ENCODE results near the gene DPYD.

Gene DPYD

DNA sequence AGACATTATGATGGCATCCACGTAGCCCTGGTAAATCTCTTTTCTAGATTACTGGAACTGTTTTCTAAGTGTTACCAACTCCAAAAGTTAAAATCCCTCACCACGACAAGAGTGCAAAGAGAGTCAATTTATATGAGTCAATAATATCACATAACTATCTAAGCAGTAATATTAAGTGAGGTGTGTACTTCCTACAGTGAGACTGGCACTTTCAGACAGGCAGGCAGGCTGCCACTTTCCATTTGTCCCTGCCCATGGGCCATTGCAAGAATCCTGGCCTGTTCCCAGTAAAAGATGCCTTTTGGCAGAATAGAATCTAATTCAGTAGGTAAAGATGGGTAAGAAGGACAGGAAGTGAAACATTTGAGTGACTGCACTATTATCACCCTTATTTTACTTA, 843.6 kb downstream of the DPYD start:
- no peak for DNase-seq (ENCODE audit: low spot score in 2 of 2)
- Mint-ChIP-seq H3K4me1 (no peaks in the 10 kb centered on the region), H3K27ac (no peak overlapping the region), H3K9me3 (no peaks in the 10 kb centered on the region), H3K36me3 (no peaks in the 10 kb centered on the region), H3K4me3 (no peak overlapping the region), H3K27me3 (no peaks in the 10 kb centered on the region)
- no peak for ATAC-seq (ENCODE audit: low read depth)

DNA sequence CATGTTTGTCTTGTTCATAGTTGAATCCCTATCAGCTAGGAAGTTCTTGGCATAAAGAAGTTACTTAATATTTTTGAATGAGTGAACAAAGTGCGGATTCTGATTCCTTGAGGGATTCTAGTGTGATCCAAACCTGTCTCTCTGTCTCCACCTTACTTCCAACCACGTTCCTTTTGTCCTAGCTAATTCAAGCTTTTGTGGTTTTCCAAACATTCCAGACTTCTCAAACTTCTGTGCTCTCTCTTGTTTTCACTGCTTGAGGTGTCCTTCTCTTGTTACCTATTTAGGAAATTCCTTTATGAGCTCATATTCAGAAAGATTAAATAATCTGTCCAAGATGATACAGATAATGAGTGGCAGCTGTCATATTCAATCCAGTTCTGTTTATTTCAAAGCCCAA, 846.1 kb downstream of the DPYD start:
- Mint-ChIP-seq H3K4me3 (no peak overlapping the region), H3K27me3 (no peaks in the 10 kb centered on the region), H3K36me3 (no peaks in the 10 kb centered on the region), H3K9me3 (no peaks in the 10 kb centered on the region), H3K27ac (no peak overlapping the region), H3K4me1 (no peaks in the 10 kb centered on the region)
- DNase-seq (ENCODE audit: low spot score in 2 of 2) (no peak), ATAC-seq (ENCODE audit: low read depth) (no peak)

DNA sequence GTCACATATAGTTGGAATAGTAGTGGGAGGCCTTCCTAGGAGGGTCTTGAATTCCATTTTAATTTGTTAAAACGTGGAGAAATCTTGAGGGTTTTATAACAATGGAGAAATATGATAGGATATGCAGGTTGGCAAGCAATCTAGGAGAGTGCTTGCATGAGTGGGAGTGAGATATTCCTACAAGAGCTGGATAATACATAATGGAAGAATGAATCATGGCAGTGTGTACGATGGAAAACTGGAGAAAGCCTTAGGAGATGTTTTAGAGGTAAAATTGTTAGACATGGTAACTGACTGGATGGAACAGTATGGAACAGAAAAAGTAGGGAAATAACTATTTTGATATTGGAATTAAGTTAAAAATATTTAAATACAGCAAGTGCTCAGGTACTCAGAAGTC, 846.9 kb downstream of the DPYD start:
- H3K36me3 Mint-ChIP-seq, result no peaks in the 10 kb centered on the region
- DNase-seq (ENCODE audit: low spot score in 2 of 2) (no peak), ATAC-seq (ENCODE audit: low read depth) (no peak)
- no peak overlapping the region for H3K27ac Mint-ChIP-seq
- H3K4me3 Mint-ChIP-seq, result no peak overlapping the region
- no peaks in the 10 kb centered on the region for H3K4me1 Mint-ChIP-seq
- H3K9me3 Mint-ChIP-seq, result no peaks in the 10 kb centered on the region
- H3K27me3 Mint-ChIP-seq, result no peaks in the 10 kb centered on the region

DNA sequence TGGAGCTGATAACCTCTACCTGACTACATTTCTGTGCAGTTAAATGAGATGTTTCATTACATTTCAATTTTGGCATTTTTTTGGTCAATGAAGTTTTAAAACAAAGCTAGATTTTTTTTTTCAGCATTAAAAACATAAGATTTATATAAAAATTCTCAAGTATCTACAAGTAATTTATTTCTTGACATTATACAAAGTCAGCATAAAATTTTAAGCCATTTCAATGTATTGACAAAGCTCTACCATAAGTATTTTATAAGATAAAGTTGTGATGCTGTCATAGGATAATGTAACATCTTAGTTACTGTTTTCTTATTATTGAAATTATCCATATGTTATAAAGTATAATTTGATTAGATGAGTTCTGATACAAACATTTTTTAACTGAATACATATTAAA, 847.7 kb downstream of the DPYD start:
- no peak for ATAC-seq (ENCODE audit: low read depth)
- no peaks in the 10 kb centered on the region for H3K27me3 Mint-ChIP-seq
- no peak for DNase-seq (ENCODE audit: low spot score in 2 of 2)
- H3K4me3 Mint-ChIP-seq, result no peak overlapping the region
- H3K4me1 Mint-ChIP-seq, result no peaks in the 10 kb centered on the region
- no peak overlapping the region for H3K27ac Mint-ChIP-seq
- no peaks in the 10 kb centered on the region for H3K36me3 Mint-ChIP-seq
- no peaks in the 10 kb centered on the region for H3K9me3 Mint-ChIP-seq

DNA sequence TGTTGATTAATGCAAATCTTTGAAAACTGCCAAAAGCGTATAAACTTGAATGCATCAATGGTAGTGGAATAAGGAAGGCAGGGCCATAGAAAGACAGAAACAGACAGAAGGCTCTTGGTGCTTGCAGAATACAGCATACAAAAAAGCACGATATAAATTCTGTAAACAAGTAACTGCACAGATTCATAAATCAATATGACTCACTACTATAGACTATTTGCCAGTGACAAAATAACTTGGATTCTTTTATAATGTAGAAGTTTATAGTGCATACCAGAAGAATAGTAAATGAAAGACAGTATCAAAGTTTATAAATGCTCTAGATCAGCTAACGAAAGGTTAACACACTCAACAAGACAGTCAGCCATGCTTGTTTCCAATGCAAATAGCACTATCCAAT, 849.7 kb downstream of the DPYD start:
- H3K4me1 Mint-ChIP-seq, result no peaks in the 10 kb centered on the region
- ATAC-seq (ENCODE audit: low read depth), result no peak
- no peaks in the 10 kb centered on the region for H3K27me3 Mint-ChIP-seq

DNA sequence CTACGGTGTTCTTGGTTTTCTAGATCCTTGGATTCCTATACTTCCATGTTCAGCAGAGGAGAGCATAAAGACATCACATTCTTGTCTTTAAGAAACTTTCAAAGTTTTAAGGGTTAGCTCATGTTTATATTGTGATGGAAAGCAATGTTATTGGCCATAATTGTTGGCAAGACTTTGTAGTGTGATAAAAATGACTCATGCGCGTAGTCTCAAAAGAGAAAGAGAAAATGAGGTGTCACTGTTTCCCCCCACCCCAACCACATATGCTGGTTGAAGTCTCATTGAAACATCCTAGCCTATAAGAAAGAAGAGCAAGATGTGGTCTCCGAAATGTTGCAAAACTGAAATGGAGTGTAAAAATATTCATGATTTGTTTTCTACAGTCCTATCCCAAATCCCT, 850.5 kb downstream of the DPYD start:
- H3K4me1 Mint-ChIP-seq, result no peaks in the 10 kb centered on the region
- no peaks in the 10 kb centered on the region for H3K9me3 Mint-ChIP-seq
- no peak overlapping the region for H3K4me3 Mint-ChIP-seq
- H3K27me3 Mint-ChIP-seq, result no peaks in the 10 kb centered on the region
- ATAC-seq (ENCODE audit: low read depth) (no peak), DNase-seq (ENCODE audit: low spot score in 2 of 2) (no peak)
- H3K36me3 Mint-ChIP-seq, result no peaks in the 10 kb centered on the region
- no peak overlapping the region for H3K27ac Mint-ChIP-seq

More for the DNA sequence above, 849.7 kb downstream of the DPYD start:
- Mint-ChIP-seq H3K27ac (no peak overlapping the region), H3K4me3 (no peak overlapping the region), H3K36me3 (no peaks in the 10 kb centered on the region), H3K9me3 (no peaks in the 10 kb centered on the region)
- DNase-seq (ENCODE audit: low spot score in 2 of 2), result no peak

DNA sequence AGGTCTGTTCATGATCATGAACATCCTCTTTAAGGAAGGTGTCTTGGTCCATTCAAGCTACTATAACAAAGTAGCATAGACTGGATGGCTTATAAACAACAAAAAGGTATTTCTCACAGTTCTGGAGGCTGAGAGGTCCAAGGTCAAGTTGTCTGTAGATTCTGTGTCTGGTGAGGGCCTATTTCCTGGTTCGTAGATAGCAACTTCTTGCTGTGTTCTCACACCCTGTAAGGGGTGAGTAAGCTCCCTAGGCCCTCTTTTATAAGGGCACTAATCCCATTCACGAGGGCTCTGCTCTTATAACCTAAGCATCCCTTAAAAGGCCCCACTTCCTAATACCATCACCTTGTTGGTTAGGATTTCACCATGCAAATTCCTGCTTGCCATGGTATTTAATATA, 851.5 kb downstream of the DPYD start:
- ATAC-seq (ENCODE audit: low read depth), result no peak
- no peaks in the 10 kb centered on the region for H3K4me1 Mint-ChIP-seq
- no peaks in the 10 kb centered on the region for H3K36me3 Mint-ChIP-seq
- no peak overlapping the region for H3K4me3 Mint-ChIP-seq
- no peaks in the 10 kb centered on the region for H3K9me3 Mint-ChIP-seq
- no peaks in the 10 kb centered on the region for H3K27me3 Mint-ChIP-seq
- H3K27ac Mint-ChIP-seq, result no peak overlapping the region
- DNase-seq (ENCODE audit: low spot score in 2 of 2), result no peak

DNA sequence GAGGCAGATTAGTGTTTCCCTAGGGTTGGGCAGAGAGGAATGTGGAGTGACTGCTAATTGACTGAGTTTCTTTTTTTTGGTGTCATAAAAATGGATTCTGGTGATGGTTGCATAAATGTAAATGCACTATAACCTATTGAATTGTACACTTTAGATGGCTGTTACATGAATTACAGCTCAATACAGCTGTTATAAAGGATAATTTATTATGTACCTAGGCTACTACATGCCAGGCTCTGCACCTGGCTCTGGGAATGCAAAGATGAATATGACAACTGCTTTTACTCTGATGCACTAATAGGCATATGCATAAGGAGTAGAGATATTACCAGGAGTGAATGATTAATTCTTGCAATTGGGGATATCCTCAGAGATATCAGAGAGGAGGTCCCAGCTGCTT, 854.0 kb downstream of the DPYD start:
- H3K9me3 Mint-ChIP-seq, result no peaks in the 10 kb centered on the region
- DNase-seq (ENCODE audit: low spot score in 2 of 2), result no peak

DNA sequence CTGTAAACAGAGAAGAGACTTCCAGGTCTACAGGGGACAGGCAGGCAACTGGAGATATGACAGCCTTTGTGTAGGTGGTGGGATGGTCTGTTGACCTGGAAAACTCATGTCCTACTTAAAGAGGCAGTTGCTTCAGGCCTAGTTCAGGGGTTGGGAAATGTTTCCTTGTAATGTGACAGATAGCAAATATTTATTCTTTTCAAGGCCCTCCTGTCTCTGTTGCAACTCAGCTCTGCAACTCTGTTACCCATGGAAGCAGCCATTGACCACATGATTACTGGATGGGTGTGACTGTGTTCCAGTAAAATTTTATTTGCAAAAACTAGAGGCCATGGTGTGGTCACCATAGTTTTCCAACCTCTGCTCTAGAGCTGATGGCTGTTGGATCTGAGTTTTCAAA, 857.3 kb downstream of the DPYD start:
- no peaks in the 10 kb centered on the region for H3K36me3 Mint-ChIP-seq
- ATAC-seq (ENCODE audit: low read depth), result no peak
- no peak overlapping the region for H3K27ac Mint-ChIP-seq
- H3K4me1 Mint-ChIP-seq, result no peaks in the 10 kb centered on the region
- no peak overlapping the region for H3K4me3 Mint-ChIP-seq
- DNase-seq (ENCODE audit: low spot score in 2 of 2), result no peak
- H3K27me3 Mint-ChIP-seq, result no peaks in the 10 kb centered on the region
- peaks cover 2% of the 10 kb centered on the region for H3K9me3 Mint-ChIP-seq

More for the DNA sequence above, 854.0 kb downstream of the DPYD start:
- no peak for ATAC-seq (ENCODE audit: low read depth)
- Mint-ChIP-seq H3K4me3 (no peak overlapping the region), H3K36me3 (no peaks in the 10 kb centered on the region), H3K4me1 (no peaks in the 10 kb centered on the region), H3K27ac (no peak overlapping the region), H3K27me3 (no peaks in the 10 kb centered on the region)

DNA sequence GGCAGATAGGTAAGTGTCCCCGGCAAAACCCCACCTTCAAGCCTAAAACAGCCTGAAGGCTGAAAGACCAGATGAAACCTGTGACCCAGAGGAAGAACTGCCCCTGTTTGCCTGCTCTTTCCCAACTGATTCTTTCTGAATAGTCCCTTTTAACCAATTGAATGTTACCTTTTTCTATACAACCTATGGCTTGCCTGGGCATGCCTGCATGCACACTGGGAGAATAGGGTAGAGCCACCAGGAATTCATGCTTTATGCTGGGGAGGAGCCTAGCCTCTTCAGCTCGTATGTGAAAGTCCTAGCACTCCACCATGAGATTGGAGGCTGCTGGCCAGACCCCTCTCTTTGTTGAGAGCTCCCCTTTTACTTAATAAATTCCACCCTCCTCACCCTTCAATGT, 859.2 kb downstream of the DPYD start:
- Mint-ChIP-seq H3K36me3 (no peaks in the 10 kb centered on the region), H3K4me3 (no peak overlapping the region), H3K4me1 (no peaks in the 10 kb centered on the region), H3K27me3 (no peaks in the 10 kb centered on the region), H3K27ac (no peak overlapping the region), H3K9me3 (peaks cover 4% of the 10 kb centered on the region)
- DNase-seq (ENCODE audit: low spot score in 2 of 2), result no peak
- no peak for ATAC-seq (ENCODE audit: low read depth)

DNA sequence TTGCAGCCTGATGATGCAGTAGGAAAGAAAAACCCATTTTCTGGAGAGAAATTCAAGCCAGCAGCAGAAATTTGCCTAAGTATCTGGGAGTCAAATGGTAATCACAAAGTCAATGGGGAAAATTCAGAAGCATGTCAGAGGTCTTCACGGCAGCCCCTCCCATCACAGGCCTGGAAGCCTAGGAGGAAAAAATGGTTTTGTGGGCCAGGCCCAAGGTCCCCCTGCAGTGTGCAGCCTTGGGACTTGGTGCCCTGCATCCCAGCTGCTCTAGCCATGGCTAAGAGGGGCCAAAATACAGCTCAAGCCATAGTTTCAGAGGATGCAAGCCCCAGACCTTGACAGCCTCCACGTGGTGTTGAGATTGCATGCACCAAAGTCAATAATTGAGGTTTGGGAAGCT, 864.4 kb downstream of the DPYD start:
- no peaks in the 10 kb centered on the region for H3K36me3 Mint-ChIP-seq
- H3K4me1 Mint-ChIP-seq, result no peaks in the 10 kb centered on the region
- peaks cover 11% of the 10 kb centered on the region for H3K9me3 Mint-ChIP-seq
- H3K27me3 Mint-ChIP-seq, result no peaks in the 10 kb centered on the region
- no peak for DNase-seq (ENCODE audit: low spot score in 2 of 2)
- ATAC-seq (ENCODE audit: low read depth), result no peak
- no peak overlapping the region for H3K27ac Mint-ChIP-seq
- no peak overlapping the region for H3K4me3 Mint-ChIP-seq

DNA sequence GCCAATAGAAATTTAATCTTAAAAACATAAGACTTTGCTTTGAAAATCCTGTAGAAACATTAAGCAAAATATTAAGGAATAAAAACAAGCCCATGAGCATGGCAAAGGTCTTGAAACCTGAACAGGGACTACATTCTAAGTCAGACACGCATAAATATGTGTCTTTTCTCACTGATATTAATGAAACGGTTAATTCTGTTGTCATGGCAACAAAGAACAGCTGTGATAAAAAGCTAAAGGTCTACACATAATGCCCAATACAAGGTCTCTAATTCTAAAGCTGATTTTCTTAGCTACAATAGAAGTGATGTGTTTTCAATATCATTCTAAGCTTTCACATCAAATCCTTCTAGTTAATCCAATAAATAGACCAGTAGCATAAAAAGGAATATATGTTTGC, 867.6 kb downstream of the DPYD start:
- no peak for ATAC-seq (ENCODE audit: low read depth)
- peaks cover 7% of the 10 kb centered on the region for H3K9me3 Mint-ChIP-seq
- H3K4me3 Mint-ChIP-seq, result no peak overlapping the region
- H3K27ac Mint-ChIP-seq, result no peak overlapping the region
- H3K4me1 Mint-ChIP-seq, result no peaks in the 10 kb centered on the region
- no peaks in the 10 kb centered on the region for H3K36me3 Mint-ChIP-seq
- H3K27me3 Mint-ChIP-seq, result peaks cover 3% of the 10 kb centered on the region
- DNase-seq (ENCODE audit: low spot score in 2 of 2), result no peak

DNA sequence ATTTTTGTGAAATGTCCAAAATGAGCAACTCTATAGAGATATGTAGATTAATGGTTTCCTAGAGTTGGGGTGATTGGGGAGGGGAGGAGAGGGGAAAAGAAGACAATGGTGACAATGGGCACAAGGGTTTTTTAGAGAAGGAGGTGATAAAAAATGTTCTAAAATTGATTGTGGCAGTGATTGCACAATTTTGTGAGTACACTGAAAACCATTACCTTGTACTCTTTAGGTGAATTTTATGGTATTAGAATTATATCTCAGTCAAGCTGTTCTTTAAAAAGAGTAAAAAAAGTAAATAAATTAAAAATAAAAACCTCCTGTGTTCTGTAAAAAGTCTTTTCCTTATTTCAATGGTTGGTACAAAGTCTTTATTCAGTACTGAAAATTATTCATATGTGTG, 869.0 kb downstream of the DPYD start:
- peaks cover 7% of the 10 kb centered on the region for H3K9me3 Mint-ChIP-seq

DNA sequence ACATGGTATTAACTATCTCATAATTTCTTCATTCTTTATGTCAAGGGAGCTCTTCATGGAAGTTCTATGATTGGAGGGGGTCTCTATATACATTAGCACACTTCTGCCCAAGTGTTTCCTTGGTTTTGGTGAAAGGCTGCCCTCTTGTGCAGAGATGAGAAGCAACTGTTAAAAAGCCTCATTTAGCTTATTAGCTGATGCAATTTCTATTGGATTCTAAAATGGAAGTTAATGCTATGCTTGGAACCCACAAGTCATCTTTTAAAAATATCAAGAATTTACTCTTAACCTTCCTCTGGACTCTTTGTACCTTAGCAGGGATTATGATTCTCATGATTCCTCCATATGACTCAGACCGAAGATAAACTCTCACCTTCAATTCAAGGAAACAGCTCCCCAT, 870.3 kb downstream of the DPYD start:
- Mint-ChIP-seq H3K4me3 (no peak overlapping the region), H3K27ac (no peak overlapping the region), H3K4me1 (no peaks in the 10 kb centered on the region), H3K27me3 (peaks cover 3% of the 10 kb centered on the region), H3K9me3 (peaks cover 2% of the 10 kb centered on the region), H3K36me3 (no peaks in the 10 kb centered on the region)
- ATAC-seq (ENCODE audit: low read depth) (no peak), DNase-seq (ENCODE audit: low spot score in 2 of 2) (no peak)

More for the DNA sequence above, 869.0 kb downstream of the DPYD start:
- H3K36me3 Mint-ChIP-seq, result no peaks in the 10 kb centered on the region
- peaks cover 3% of the 10 kb centered on the region for H3K27me3 Mint-ChIP-seq
- no peaks in the 10 kb centered on the region for H3K4me1 Mint-ChIP-seq
- DNase-seq (ENCODE audit: low spot score in 2 of 2) (no peak), ATAC-seq (ENCODE audit: low read depth) (no peak)
- H3K27ac Mint-ChIP-seq, result no peak overlapping the region
- no peak overlapping the region for H3K4me3 Mint-ChIP-seq

DNA sequence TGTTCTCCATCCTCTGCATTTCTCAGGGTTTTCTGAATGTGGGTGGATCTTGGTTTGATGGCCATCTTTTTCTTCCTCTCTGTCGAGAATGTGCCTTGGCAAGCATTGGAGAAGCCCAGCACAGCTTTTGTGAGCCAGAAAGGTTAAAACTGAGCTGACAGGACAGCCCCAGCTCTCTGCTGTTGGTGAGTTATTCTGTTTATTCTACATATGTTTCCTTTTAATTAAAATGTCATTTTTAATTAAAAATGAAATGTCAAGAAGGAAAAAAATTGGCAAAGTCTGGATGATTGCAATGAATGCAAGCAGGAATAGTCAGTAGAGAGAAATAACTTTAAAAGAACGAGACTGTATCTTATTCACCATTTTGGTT, 873.4 kb downstream of the DPYD start:
- no peaks in the 10 kb centered on the region for H3K36me3 Mint-ChIP-seq
- H3K4me1 Mint-ChIP-seq, result no peaks in the 10 kb centered on the region
- H3K4me3 Mint-ChIP-seq, result no peak overlapping the region
- ATAC-seq (ENCODE audit: low read depth) (no peak), DNase-seq (ENCODE audit: low spot score in 2 of 2) (no peak)
- peaks cover 3% of the 10 kb centered on the region for H3K27me3 Mint-ChIP-seq
- no peak overlapping the region for H3K27ac Mint-ChIP-seq
- H3K9me3 Mint-ChIP-seq, result no peaks in the 10 kb centered on the region
